HL-60 (cell line): ENCODE results near the gene ZNF423.

Source experiments
- CTCF ChIP-seq: IDR thresholded peaks from one replicate; pipeline ENCODE4 v1.5.1; 2011; ENCODE audit warnings: low read length, control low read depth, inconsistent platforms; ENCODE audit not compliant: insufficient read depth
- GABPA ChIP-seq: IDR thresholded peaks from 2 replicates; pipeline ENCODE4 v1.6.1; 2012; ENCODE audit warnings: low read depth

- TF ChIP-seq CTCF (no peak), GABPA (no peak)
Measured at GRCh38 chr16:49881890-49882289, 26.0 kb upstream of the ZNF423 start.
